Progenitor cell of endocrine pancreas (in vitro differentiated cells): Measurements from ENCODE around the gene HCN4. TPM values are rescaled to one million over a fixed set of nuclear protein-coding genes. Genes with fewer than 3 reads are reported as not detected.
"Not testable (repeated sequence)": the region's sequence is repeated elsewhere in the genome, so short reads cannot be mapped to it uniquely, and the experiment has no call there.

Source experiments
- DNase-seq: peaks from one replicate; pipeline ENCODE4 v3.0.0; 2021; ENCODE audit warnings: low spot score; ENCODE audit not compliant: unreplicated experiment
- H3K27ac Mint-ChIP-seq: 2 replicates; pipeline ENCODE4 v1.8.0; 2021; ENCODE audit warnings: mild to moderate bottlenecking, moderate library complexity, mixed read lengths
- H3K27me3 Mint-ChIP-seq: 2 replicates; pipeline ENCODE4 v1.8.0; 2021; ENCODE audit warnings: mixed read lengths
- H3K36me3 Mint-ChIP-seq: 2 replicates; pipeline ENCODE4 v1.8.0; 2022; ENCODE audit warnings: mixed read lengths; ENCODE audit not compliant: insufficient read depth
- H3K4me1 Mint-ChIP-seq: 2 replicates; pipeline ENCODE4 v1.8.0; 2021; ENCODE audit warnings: low read depth, mixed read lengths
- H3K4me3 Mint-ChIP-seq: 2 replicates; pipeline ENCODE4 v1.8.0; 2021; ENCODE audit warnings: low read depth, mild to moderate bottlenecking, moderate library complexity, mixed read lengths
- H3K9me3 Mint-ChIP-seq: 2 replicates; pipeline ENCODE4 v1.8.0; 2021; ENCODE audit warnings: low read depth, mixed read lengths
- long read RNA-seq: library from polyadenylated mRNA; unstranded; transcript quantifications from one replicate; pipeline ENCODE4 v2.0.0, GENCODE V29; 2020
- total RNA-seq: library from RNA; stranded (reverse); gene quantifications from 2 replicates; pipeline ENCODE4 v1.2.1, GENCODE V29; 2021
- TF ChIP-seq, protein P1 (sequence below): fragments of 200-600 bp; sonication (generic); IDR thresholded peaks from one replicate; pipeline ENCODE4 v1.5.0; 2021; ENCODE audit warnings: antibody characterized with exemption, mild to moderate bottlenecking; ENCODE audit not compliant: unreplicated experiment

Gene HCN4
- 4.9 and 5.1 TPM in 2 replicates for total RNA-seq
- long read RNA-seq, result 0 reads

DNA sequence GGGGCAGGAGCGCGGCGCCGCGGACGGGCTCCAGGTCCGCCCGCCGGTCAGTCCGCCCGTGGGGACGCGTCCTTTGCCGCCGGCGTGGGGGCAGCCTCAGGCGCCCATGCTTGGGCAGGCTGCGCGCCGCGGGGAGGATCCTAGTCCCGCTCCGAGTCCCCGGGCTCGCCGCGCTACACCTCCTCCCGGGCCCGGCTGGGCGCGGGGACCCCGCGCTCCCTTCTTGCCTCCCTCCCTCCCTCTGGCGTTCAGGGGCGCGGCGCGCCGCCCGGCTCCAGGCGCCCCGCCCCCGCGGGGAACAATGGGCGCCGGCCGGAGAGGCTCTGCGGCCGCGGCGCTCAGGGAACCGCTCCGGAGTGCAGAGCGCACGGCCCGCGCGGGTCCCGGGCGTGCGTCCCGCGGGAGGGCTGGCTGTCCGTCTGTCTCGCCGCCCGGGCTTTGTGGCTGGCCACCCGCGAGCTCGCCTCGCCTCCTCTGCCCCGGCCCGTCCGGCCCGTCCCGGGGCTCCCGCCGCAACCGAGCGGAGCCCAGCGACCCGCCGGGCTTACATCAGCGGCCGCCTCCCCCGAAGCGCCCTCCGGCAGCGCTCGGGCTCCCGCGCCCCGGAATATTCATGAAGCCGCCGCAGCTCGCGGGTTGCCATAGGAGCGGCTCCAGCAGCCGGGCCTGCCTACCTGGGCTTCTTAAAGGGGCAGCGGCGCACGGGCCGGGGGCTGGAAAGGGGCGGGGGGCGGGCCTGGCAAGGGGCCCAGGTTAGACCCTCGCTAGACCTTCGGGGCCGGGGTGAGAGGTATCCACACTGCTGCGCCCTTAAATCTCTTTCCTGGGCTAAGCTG lies at the start of gene HCN4:
Gene HCN4 (minus strand): TSS at position 658 of the 836 bp plus-strand sequence. CDS start 688 bp downstream, outside the sequence.
- no peaks in the 10 kb centered on the region for H3K9me3 Mint-ChIP-seq
- TF ChIP-seq, protein P1, sequence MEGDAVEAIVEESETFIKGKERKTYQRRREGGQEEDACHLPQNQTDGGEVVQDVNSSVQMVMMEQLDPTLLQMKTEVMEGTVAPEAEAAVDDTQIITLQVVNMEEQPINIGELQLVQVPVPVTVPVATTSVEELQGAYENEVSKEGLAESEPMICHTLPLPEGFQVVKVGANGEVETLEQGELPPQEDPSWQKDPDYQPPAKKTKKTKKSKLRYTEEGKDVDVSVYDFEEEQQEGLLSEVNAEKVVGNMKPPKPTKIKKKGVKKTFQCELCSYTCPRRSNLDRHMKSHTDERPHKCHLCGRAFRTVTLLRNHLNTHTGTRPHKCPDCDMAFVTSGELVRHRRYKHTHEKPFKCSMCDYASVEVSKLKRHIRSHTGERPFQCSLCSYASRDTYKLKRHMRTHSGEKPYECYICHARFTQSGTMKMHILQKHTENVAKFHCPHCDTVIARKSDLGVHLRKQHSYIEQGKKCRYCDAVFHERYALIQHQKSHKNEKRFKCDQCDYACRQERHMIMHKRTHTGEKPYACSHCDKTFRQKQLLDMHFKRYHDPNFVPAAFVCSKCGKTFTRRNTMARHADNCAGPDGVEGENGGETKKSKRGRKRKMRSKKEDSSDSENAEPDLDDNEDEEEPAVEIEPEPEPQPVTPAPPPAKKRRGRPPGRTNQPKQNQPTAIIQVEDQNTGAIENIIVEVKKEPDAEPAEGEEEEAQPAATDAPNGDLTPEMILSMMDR, result no peak
- H3K27me3 Mint-ChIP-seq, result peaks cover 68% of the 10 kb centered on the region
- no peak within 1 kb of the TSS for H3K27ac Mint-ChIP-seq
- DNase-seq, result peak; percentile 38
- peak within 1 kb of the TSS; percentile 64 for H3K4me3 Mint-ChIP-seq
- peaks cover 6% of the 10 kb centered on the region for H3K4me1 Mint-ChIP-seq
- H3K36me3 Mint-ChIP-seq, result no peaks in the 10 kb centered on the region

DNA sequence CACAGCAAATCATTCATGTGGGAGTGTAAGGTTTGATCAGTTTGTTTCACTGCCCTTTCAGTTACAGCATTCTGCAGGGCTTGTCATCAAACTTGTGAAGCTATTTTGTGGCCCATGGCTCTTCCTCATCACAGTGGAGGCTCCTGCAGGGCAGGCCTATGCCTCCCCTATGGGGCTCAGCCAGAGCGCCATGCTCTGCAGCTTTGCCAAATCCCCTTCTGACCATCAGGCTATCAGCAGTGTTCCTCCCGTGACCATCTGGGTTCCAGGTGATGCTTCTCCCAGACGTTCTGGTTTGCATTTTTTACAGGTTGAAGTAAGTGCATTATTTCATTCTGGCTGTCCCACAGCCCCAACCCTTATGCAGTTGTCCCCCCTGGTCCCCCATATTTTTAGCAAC lies 46.1 kb upstream of the HCN4 start:
- no peak for DNase-seq
- TF ChIP-seq, protein P1, result no peak
- Mint-ChIP-seq H3K27ac (no peak overlapping the region), H3K36me3 (no peaks in the 10 kb centered on the region), H3K4me3 (no peak overlapping the region), H3K9me3 (peaks cover 4% of the 10 kb centered on the region), H3K27me3 (peaks cover 6% of the 10 kb centered on the region), H3K4me1 (no peaks in the 10 kb centered on the region)

DNA sequence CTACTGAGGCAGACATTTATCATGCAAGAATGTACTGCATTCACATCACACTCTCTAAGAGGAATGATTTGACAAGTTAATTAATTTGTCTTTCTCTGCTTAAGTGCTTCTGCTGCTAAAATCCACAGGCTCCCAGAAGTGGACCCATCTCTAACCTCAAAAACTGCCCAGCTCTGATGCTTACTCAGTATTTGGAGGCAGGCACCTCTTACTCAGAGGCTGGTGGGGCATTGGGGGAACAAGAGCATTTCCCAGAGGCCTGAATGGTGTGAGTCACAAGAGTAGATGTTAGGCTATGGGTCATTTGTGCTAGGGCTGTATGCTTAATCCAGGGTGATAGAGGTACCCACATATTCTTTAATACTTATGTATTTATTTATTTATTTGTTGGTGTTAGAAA lies 34.4 kb upstream of the HCN4 start:
- no peak for DNase-seq
- TF ChIP-seq, protein P1, result no peak
- Mint-ChIP-seq H3K4me1 (no peaks in the 10 kb centered on the region), H3K4me3 (no peak overlapping the region), H3K27me3 (no peaks in the 10 kb centered on the region), H3K27ac (no peak overlapping the region), H3K9me3 (no peaks in the 10 kb centered on the region), H3K36me3 (no peaks in the 10 kb centered on the region)

DNA sequence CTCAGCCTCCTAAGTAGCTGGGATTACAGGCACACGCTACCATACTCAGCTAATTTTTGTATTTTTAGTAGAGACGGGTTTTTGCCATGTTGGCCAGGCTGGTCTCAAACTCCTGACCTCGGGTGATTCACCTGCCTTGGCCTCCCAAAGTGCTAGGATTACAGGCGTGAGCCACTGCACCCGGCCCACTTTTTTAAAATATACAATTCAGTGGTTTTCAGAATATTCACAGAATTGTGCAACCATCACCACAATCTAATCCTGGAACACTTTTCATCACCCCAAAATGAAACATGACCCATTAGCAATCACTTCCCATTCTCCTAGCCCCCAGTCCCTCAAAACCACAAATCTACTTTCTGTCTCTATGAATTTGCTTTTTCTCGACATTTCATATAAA lies 31.5 kb upstream of the HCN4 start:
- not testable (repeated sequence) for H3K4me3 Mint-ChIP-seq, H3K27ac Mint-ChIP-seq, H3K27me3 Mint-ChIP-seq, H3K4me1 Mint-ChIP-seq, DNase-seq, H3K36me3 Mint-ChIP-seq, H3K9me3 Mint-ChIP-seq

DNA sequence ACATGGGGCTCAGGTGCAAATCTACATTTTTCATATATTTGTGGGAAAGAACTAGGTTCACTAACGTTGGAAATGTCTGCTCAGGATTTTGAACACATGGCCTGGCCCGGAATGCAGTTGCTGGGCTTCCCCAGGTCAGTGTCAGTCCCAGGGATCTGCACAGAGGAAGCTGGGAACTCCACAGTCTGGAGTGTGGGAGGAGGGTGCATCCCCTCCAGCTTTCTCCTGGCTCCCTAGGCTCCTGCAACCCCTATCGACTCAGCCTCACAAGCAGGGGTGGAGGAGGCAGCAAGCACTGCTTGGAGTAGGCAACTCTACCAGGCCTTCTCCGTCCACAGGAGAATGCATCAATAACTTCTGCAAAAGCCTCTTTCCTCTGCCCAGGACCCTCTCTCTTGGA lies 30.1 kb upstream of the HCN4 start:
- TF ChIP-seq, protein P1, result no peak
- Mint-ChIP-seq H3K27ac (no peak overlapping the region), H3K4me3 (no peak overlapping the region), H3K9me3 (no peaks in the 10 kb centered on the region), H3K36me3 (no peaks in the 10 kb centered on the region), H3K27me3 (no peaks in the 10 kb centered on the region), H3K4me1 (no peaks in the 10 kb centered on the region)
- no peak for DNase-seq

DNA sequence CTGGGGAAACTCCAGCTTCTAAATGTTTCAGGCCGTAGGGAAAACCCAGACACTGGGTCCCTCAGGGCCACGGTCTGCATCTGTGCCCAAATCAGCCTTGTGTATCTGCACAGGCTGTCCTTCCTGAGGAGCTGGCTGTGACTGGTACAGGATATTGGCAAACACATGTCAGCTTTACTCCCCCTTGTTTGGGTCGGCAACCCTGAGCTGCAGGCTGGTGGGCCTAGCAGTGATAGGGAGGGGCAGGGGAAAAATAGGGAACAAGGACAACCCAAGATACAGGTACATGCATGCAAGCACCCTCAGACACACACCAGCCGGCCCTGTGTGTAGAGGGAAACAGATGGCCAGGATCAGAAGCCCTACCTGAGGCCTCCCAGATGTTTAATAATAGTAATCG lies 28.7 kb upstream of the HCN4 start:
- H3K27me3 Mint-ChIP-seq, result peaks cover 4% of the 10 kb centered on the region
- H3K4me1 Mint-ChIP-seq, result no peaks in the 10 kb centered on the region
- no peak overlapping the region for H3K4me3 Mint-ChIP-seq
- DNase-seq, result no peak
- no peaks in the 10 kb centered on the region for H3K9me3 Mint-ChIP-seq
- H3K36me3 Mint-ChIP-seq, result no peaks in the 10 kb centered on the region
- TF ChIP-seq, protein P1, result no peak
- H3K27ac Mint-ChIP-seq, result no peak overlapping the region
